ENCODE measurements around the gene TNFRSF1A.

Gene TNFRSF1A

GRCh38 chr12:6297170-6297569 lies 44.7 kb downstream of the TNFRSF1A start:
- Histone ChIP-seq H3K9me2 (replicated peaks; ENCODE audit: insufficient read depth, low read length) (no peaks in the 10 kb centered on the region), H3K27ac (ENCODE audit: low read depth, low read length) (no peak overlapping the region), H3K4me3 (ENCODE audit: insufficient read depth, low read length, poor library complexity, severe bottlenecking) (no peak overlapping the region), H3K9ac (ENCODE audit: low read length) (no peak overlapping the region), H4K20me1 (ENCODE audit: low read depth, low read length) (no peaks in the 10 kb centered on the region), H3F3A (ENCODE audit: insufficient read depth) (no peaks in the 10 kb centered on the region), H3K4me2 (ENCODE audit: low read depth, low read length, poor library complexity, severe bottlenecking) (no peak overlapping the region), H3K27me3 (ENCODE audit: low read length) (no peaks in the 10 kb centered on the region), H2AFZ (ENCODE audit: low read depth, low read length, severe bottlenecking) (no peak overlapping the region), H3K9me3 (ENCODE audit: insufficient read depth, low read length) (no peaks in the 10 kb centered on the region), H3K79me2 (ENCODE audit: insufficient read depth, low read length) (no peaks in the 10 kb centered on the region), H3K36me3 (ENCODE audit: low read length) (no peaks in the 10 kb centered on the region)
- TF ChIP-seq CTCF (IDR thresholded peaks at IDR 0.05; ENCODE audit: insufficient read depth, low read length, poor library complexity, severe bottlenecking) = no peak
- TF ChIP-seq EZH2phosphoT487 (conservative IDR thresholded peaks at IDR 0.05; ENCODE audit: low read length) = no peak

- no peak overlapping the region for H2AFZ ChIP-seq (ENCODE audit: low read depth, low read length, severe bottlenecking)
- no peaks in the 10 kb centered on the region for H3K9me2 ChIP-seq (replicated peaks; ENCODE audit: insufficient read depth, low read length)
- H3K9me3 ChIP-seq (ENCODE audit: insufficient read depth, low read length) = no peaks in the 10 kb centered on the region
- no peaks in the 10 kb centered on the region for H4K20me1 ChIP-seq (ENCODE audit: low read depth, low read length)
- H3K27me3 ChIP-seq (ENCODE audit: low read length) = no peaks in the 10 kb centered on the region
- H3F3A ChIP-seq (ENCODE audit: insufficient read depth) = no peaks in the 10 kb centered on the region
- H3K4me3 ChIP-seq (ENCODE audit: insufficient read depth, low read length, poor library complexity, severe bottlenecking) = no peak overlapping the region
- no peak overlapping the region for H3K4me2 ChIP-seq (ENCODE audit: low read depth, low read length, poor library complexity, severe bottlenecking)
- no peaks in the 10 kb centered on the region for H3K36me3 ChIP-seq (ENCODE audit: low read length)
- H3K79me2 ChIP-seq (ENCODE audit: insufficient read depth, low read length) = no peaks in the 10 kb centered on the region
- no peak overlapping the region for H3K9ac ChIP-seq (ENCODE audit: low read length)
- no peak for TF ChIP-seq EZH2phosphoT487 (conservative IDR thresholded peaks at IDR 0.05; ENCODE audit: low read length)
- TF ChIP-seq CTCF (IDR thresholded peaks at IDR 0.05; ENCODE audit: insufficient read depth, low read length, poor library complexity, severe bottlenecking) = no peak
- no peak overlapping the region for H3K27ac ChIP-seq (ENCODE audit: low read depth, low read length)
Observed at GRCh38 chr12:6295094-6295811, 46.6 kb downstream of the TNFRSF1A start.

GRCh38 chr12:6294156-6295093 lies 47.5 kb downstream of the TNFRSF1A start:
- Histone ChIP-seq H2AFZ (ENCODE audit: low read depth, low read length, severe bottlenecking) (no peak overlapping the region), H3K4me2 (ENCODE audit: low read depth, low read length, poor library complexity, severe bottlenecking) (no peak overlapping the region), H3K9me2 (replicated peaks; ENCODE audit: insufficient read depth, low read length) (no peaks in the 10 kb centered on the region), H3K9ac (ENCODE audit: low read length) (no peak overlapping the region), H3K27ac (ENCODE audit: low read depth, low read length) (no peak overlapping the region), H3K27me3 (ENCODE audit: low read length) (no peaks in the 10 kb centered on the region), H3K4me3 (ENCODE audit: insufficient read depth, low read length, poor library complexity, severe bottlenecking) (no peak overlapping the region), H3F3A (ENCODE audit: insufficient read depth) (no peaks in the 10 kb centered on the region), H3K9me3 (ENCODE audit: insufficient read depth, low read length) (no peaks in the 10 kb centered on the region), H3K79me2 (ENCODE audit: insufficient read depth, low read length) (no peaks in the 10 kb centered on the region), H4K20me1 (ENCODE audit: low read depth, low read length) (no peaks in the 10 kb centered on the region), H3K36me3 (ENCODE audit: low read length) (no peaks in the 10 kb centered on the region)
- TF ChIP-seq CTCF (IDR thresholded peaks at IDR 0.05; ENCODE audit: insufficient read depth, low read length, poor library complexity, severe bottlenecking) (no peak), EZH2phosphoT487 (conservative IDR thresholded peaks at IDR 0.05; ENCODE audit: low read length) (no peak)

Measured in SU-DHL-6 (cell line).